ES-I3 (cell line): ENCODE measurements around the gene RPTOR.

Experiments
- H3K36me3 ChIP-seq: 2 replicates; pipeline ENCODE4 v1.6.1; 2013; ENCODE audit warnings: mild to moderate bottlenecking, low read length, control low read depth, moderate library complexity; ENCODE audit not compliant: insufficient read depth
- H3K4me1 ChIP-seq: 2 replicates; pipeline ENCODE4 v1.6.1; 2013; ENCODE audit warnings: mild to moderate bottlenecking, control low read depth, low read length; ENCODE audit not compliant: insufficient read depth
- H3K9ac ChIP-seq: 2 replicates; pipeline ENCODE4 v1.6.1; 2013; ENCODE audit warnings: low read depth, mild to moderate bottlenecking, low read length, moderate library complexity
- H3K9me3 ChIP-seq: 2 replicates; pipeline ENCODE4 v1.6.1; 2013; ENCODE audit warnings: mild to moderate bottlenecking, low read length, moderate library complexity; ENCODE audit not compliant: control insufficient read depth, insufficient read depth

Gene RPTOR

DNA sequence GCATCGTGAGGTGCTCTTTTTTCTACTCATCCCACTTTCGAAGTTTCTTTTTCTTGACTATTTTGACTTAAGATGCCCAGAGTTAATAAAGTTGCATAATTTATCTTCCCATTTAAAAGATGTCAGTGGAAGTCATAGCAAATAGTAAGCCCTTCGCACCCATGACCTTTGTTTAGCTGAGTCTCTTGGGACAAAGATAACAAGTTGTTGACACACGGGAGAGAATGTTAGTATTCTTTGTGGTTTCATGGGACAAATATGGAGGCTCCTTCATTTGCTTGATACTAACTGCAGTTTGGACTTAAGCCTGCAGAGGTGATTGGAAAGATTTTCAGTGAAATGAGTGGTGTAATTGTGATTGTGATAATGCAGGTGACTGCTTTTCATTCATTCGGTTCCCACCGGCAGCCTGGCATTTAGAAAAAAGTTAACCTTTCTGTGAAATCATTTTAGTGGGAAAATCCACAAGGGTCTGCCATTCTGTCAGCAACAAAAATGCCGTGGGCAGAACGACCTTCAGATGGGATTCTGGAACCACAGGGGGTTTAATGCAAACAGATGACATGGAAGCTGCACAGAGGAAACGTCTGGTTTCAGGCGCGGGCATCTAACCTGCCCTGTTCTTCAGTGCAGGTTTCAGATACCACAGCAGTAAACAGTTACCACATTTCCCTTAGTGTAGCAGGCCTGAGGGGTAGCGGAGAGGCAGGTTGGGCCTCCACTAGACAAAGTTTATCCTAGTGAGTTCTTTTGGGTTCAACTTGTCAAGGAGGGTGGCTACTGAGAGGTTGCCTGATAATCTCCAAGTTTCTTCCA is 123.0 kb downstream of the RPTOR start:
- Histone ChIP-seq H3K4me1 (peaks cover 16% of the 10 kb centered on the region), H3K36me3 (no peaks in the 10 kb centered on the region), H3K9ac (no peak overlapping the region), H3K9me3 (no peaks in the 10 kb centered on the region)

DNA sequence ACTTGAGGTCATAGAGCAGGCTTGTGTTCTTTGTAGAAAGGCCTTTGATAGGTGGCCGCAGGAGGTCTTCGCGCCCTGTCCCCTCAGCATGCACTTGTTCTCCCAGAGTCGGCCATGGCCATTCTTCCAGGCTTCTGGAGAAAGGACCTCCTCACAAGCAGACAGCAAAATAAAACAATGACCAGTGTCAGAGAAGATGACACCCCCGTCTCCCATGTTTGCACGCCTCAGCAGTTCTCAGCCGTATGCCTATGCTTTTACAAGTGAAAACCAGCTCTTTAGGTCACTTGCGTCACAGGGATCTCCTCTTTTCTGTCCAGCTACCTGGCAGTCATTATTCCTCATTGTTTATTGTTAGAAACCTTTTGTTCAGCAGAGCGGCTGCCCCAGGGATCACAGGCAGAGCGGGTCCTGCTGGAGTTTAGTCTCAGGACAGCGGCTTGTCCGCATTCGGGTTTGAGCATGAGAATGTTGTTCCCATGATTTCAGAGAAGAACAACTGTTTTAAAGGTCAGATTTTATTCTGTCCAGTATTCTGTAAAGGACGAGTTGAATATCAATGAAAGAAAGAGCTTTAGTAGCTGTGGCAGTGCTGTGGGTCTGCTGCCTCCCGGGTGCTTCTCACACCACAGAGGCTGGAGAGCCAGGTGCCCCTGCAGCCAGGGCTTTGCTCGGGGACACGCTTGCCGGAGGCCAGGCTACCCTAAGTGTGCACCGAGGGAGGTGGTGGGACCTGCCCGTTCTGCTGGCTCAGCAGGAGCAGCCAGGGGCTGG is 123.9 kb downstream of the RPTOR start:
- Histone ChIP-seq H3K9me3 (no peaks in the 10 kb centered on the region), H3K36me3 (no peaks in the 10 kb centered on the region), H3K4me1 (peaks cover 14% of the 10 kb centered on the region), H3K9ac (no peak overlapping the region)

DNA sequence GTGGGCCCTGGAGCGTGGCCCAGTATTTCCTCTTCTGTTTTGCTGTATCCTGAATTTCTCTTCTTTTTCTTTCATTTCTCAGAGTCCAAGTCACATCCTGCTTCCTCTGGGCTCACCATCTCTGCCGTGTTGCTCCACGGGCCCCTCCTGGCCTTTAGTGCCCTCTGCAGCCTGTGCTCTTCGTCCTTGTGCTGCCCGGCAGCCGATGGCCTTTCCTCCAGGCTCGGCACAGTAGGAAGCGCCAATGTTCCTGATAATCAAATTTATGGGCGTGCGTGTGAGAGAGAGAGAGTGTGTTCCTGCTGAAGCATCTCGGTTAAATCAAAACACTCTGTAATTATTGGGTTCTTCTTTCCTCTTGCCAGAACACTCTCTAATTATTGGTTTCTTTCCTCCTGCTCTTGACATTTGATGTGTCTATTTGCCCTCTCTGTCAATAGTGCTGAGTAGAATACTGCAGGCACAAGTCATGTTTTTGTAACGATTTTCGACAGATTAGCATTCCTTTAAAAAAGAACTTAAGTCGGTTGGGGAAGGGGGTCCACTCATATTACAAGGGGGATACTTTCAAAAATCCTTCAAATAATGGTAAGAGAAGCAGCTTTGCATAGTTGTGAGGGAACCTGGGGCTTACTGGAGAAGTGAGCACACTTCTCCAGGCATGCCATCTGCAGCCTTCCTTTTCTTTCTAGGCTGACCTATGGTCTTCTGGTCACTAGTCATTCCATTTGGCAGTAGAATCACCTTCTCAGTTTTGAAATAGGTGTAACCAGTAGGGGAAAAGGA is 126.6 kb downstream of the RPTOR start:
- Histone ChIP-seq H3K9ac (no peak overlapping the region), H3K9me3 (no peaks in the 10 kb centered on the region), H3K4me1 (no peaks in the 10 kb centered on the region), H3K36me3 (no peaks in the 10 kb centered on the region)

DNA sequence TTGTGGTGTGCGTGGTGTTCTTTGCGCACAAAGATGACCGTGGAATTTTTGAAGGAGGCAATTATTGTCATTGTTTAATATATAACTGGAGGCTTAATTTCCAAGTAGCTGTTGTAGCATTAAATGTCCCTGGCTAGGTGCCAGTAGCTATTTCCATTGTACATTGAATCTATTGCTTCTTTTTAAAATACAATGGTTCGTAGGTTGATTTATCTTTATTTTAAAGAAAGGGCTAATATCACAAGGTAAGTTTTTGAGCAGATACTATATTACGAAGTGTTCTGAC is 127.1 kb downstream of the RPTOR start:
- Histone ChIP-seq H3K36me3 (no peaks in the 10 kb centered on the region), H3K9ac (no peak overlapping the region), H3K4me1 (no peaks in the 10 kb centered on the region), H3K9me3 (no peaks in the 10 kb centered on the region)

DNA sequence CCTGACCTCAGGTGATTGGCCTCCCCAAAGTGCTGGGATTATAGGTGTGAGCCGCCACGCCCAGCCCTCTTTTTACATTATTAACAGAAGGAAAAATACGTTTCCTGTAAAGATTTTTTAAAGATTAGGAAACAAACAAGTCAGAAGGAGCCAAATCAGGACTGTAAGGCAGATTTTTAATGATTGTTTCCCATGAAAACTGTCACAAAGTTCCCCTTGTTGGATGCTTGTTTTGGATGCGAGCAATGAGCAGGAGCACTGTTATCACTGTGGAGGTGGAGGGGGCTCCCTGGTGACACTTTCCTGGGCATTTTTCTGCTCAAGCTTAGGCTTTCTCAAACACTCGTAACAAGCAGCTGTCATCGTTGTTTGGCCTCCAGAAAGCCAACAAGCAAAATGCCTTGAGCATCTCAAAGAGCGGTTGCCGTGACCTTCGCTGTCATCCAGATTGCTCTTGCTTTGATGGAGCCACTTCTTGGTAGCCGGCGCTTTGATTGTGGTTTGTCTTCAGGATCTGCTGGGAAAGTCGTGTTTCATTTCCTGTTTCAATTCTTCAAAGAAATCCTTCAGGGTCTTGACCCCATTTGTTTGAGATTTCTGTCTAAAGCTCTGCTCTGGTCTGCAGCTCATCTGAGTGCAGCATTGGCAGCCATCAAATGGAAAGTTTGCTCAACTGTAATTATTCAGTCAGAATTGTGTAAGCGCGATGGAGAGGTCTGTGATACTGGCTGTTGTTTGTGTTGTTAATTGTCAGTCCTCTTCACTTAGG is 128.7 kb downstream of the RPTOR start:
- Histone ChIP-seq H3K36me3 (no peaks in the 10 kb centered on the region), H3K4me1 (peaks cover under 1% of the 10 kb centered on the region), H3K9ac (no peak overlapping the region), H3K9me3 (no peaks in the 10 kb centered on the region)

DNA sequence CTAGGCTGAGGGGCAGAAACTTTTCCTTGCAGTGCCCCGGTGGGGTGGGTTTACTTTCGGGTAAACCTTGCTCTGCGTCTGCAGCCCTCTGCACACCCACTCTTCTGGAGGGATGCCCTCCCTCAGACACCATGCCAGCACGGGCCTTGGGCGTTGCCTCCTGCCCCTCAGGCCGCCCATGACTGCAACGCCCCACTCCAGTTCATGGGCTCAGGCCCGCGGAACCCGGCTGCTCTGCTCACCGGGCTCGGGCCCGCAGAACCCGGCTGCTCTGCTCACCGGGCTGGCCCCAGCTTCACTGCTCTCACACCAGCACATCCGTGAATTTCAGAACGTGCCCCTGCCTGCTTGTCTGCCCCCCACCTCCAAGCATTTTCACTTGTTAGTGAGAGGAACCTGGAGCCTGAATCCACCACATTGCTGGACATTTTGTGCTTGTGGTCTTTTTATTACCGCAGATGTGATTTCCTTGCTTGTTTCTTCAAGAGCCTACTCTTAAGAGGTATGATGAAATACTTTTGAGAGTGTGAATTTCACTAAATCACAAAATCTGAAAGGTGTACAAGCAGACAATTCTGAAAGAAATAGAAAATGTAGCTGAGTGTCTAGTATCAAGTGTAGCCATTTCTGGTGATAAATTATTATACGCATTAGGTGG is 130.9 kb downstream of the RPTOR start:
- H3K4me1 ChIP-seq: peaks cover 19% of the 10 kb centered on the region
- H3K9me3 ChIP-seq: no peaks in the 10 kb centered on the region
- H3K9ac ChIP-seq: no peak overlapping the region
- H3K36me3 ChIP-seq: no peaks in the 10 kb centered on the region

DNA sequence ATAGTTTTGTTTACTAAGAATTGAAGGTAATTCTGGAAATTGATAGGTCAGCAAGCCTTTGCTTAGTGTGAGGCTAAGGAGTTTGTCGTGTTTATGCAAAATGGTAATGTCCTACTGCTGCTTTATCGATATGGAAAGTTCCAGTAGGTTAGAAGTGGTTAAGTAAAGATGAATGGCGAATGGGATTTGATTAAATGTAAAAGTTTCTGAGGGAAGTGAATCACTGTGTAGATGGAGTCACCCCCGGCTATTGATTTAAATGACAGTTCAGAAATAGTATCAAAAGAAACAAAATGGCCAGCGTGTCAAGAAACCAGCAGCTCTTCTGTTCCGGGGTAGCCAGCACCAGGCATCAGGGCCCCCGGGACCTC is 131.4 kb downstream of the RPTOR start:
- H3K9me3 ChIP-seq: no peaks in the 10 kb centered on the region
- no peak overlapping the region for H3K9ac ChIP-seq
- no peaks in the 10 kb centered on the region for H3K36me3 ChIP-seq
- peaks cover 19% of the 10 kb centered on the region for H3K4me1 ChIP-seq

DNA sequence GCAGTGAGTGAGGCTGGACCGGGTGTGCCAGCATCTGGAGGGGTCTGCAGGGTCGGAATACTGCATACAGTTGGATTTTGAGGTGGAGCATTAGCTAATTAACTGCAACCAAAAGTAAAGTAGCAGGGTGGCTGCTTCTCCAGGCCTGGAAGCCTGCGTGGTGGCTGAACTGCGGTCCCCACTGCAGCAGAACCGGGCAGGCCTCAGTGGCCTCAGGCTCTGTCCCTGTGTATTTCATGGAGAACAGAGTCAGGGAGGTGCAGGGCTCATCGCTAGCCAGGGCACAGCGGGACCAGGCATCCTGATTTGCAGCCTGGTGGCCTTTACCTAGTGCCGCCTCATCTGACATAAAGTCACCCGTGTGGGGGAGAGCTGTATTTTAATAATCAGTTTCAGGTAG is 131.9 kb downstream of the RPTOR start:
- Histone ChIP-seq H3K4me1 (peaks cover 19% of the 10 kb centered on the region), H3K9ac (no peak overlapping the region), H3K36me3 (no peaks in the 10 kb centered on the region), H3K9me3 (no peaks in the 10 kb centered on the region)

DNA sequence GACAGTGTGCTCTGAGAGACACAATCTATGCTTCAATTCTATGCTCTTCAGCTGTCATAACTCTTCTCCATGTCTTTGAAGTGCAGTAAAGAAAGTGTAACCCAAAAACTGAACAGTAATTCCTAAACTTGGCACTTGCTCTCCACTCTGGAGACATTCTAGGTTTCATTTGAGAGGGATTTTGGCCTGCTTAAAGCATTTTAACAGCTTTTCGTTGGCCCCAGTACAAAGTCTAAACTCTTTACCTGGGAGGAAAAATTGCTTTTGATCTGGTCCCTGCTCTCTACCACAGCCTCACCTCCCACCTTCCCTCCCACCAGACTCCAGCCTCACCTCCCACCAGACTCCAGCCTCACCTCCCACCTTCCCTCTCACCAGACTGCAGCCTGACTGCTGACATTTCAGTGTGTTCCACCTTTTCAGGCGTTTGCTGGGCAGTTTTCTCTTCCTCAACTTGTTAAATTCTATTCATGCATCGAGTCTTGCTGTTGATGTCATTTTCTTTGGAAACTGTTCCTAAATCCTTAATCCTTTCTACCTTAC is 132.6 kb downstream of the RPTOR start:
- Histone ChIP-seq H3K9ac (no peak overlapping the region), H3K9me3 (no peaks in the 10 kb centered on the region), H3K36me3 (no peaks in the 10 kb centered on the region), H3K4me1 (peaks cover 19% of the 10 kb centered on the region)

DNA sequence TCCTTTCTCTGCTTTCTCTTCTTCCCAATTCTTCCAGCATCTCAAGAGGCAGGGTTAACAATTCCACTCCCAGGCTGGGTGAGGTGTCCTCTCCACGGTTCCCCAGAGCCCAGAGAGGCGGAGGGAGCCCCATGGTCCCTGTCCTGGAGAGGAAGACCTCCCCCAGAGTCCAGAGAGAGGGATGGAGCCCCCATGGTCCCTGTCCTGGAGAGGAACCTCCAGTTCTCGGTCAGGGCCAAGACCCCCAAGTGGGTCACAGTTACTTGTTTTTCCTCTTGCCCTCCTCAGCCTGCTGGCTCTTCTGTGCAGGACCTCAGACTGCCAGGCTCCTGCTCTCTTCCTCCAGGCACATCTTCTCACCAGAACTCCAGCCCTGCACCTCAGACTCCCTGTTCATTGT is 135.2 kb downstream of the RPTOR start:
- Histone ChIP-seq H3K4me1 (peaks cover 19% of the 10 kb centered on the region), H3K36me3 (no peaks in the 10 kb centered on the region), H3K9me3 (no peaks in the 10 kb centered on the region), H3K9ac (no peak overlapping the region)

DNA sequence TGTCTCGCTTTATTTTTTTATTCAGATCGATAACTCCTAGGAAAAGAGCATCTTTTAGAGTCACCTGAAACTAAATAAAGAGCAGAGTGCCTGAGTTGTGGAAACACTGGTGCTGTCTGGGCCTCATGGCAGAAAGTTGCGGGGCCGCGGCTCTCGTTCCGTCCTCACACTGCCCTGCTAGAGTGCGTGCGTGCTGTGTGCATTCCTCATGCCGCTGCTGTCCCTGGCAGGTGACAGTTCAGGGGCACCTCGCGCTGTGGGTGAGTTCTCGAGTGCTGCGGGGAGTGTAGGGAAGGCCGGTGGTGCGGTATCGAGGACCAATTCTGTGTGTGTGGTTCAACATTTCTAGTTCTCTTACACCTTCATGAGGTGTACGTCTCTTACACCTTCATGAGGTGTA is 136.6 kb downstream of the RPTOR start:
- H3K36me3 ChIP-seq: no peaks in the 10 kb centered on the region
- no peaks in the 10 kb centered on the region for H3K9me3 ChIP-seq
- no peak overlapping the region for H3K9ac ChIP-seq
- H3K4me1 ChIP-seq: peaks cover 19% of the 10 kb centered on the region

DNA sequence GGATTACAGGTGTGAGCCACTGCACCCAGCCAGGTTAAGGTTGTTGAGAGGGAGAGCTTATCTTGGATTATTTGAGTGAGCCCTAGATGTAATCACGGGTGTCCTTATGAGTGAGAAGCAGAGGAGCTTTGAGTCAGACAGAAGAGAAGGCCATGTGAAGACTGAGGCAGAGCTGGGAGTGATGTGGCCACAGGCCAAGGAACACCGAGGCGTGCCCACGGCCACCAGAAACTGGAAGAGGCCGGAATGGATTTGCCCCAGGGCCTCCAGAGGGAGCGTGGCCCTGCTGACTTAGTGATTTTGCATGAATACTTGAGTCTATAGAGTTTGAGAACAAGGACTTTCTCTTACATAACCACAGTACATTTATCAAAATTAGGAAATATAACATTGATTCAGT is 137.7 kb downstream of the RPTOR start:
- H3K36me3 ChIP-seq: no peaks in the 10 kb centered on the region
- peaks cover 19% of the 10 kb centered on the region for H3K4me1 ChIP-seq
- H3K9ac ChIP-seq: no peak overlapping the region
- no peaks in the 10 kb centered on the region for H3K9me3 ChIP-seq

DNA sequence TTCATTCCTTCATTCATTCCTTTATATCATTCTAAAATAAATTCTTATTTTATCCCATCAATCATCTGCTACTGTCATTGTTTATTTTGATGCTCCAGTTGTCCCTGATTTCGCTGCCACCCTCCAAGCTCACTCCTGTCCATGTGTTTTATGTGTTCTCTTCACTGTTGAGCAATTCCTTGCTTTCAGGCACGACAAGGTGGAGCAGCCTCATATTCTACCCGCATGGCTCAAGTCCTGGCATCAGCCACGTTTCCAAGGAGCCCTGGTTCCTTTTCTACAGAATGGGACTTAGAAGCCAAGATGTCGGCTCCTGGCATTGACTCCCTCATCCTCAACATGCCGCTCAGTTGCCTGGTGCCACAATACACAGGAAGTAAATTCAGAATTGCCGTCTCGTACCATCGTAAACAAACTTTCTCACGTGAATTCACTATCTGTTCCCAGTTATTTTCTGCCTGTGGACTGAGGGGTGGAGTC is 139.0 kb downstream of the RPTOR start:
- no peaks in the 10 kb centered on the region for H3K36me3 ChIP-seq
- no peaks in the 10 kb centered on the region for H3K9me3 ChIP-seq
- H3K4me1 ChIP-seq: peaks cover 14% of the 10 kb centered on the region
- no peak overlapping the region for H3K9ac ChIP-seq
